Brain microvascular endothelial cell (primary cell): Measurements from ENCODE around the gene DCLRE1C.
"Not testable (repeated sequence)": the region's sequence is repeated elsewhere in the genome, so short reads cannot be mapped to it uniquely, and the experiment has no call there.

ENCODE experiments used
- DNase-seq: peaks from one replicate; pipeline ENCODE4 v3.0.0-alpha.2; 2020
- H3K27ac ChIP-seq: fragments of 250-450 bp; sonication (Bioruptor Pico); 2 replicates; pipeline ENCODE4 v1.5.1; 2020; ENCODE audit warnings: mild to moderate bottlenecking, moderate library complexity
- H3K27me3 ChIP-seq: fragments of 250-450 bp; sonication (Bioruptor Pico); replicated peaks from 2 replicates; pipeline ENCODE4 v1.5.1; 2020; ENCODE audit warnings: mild to moderate bottlenecking
- H3K36me3 ChIP-seq: fragments of 250-450 bp; sonication (Bioruptor Pico); replicated peaks from 2 replicates; pipeline ENCODE4 v1.5.1; 2020; ENCODE audit warnings: mild to moderate bottlenecking
- H3K4me3 ChIP-seq: 2 replicates; pipeline ENCODE4 v1.5.1; 2011; ENCODE audit warnings: low read depth, mild to moderate bottlenecking, control low read depth, low read length, moderate library complexity
- in situ Hi-C: cut with HindIII; loops from 2 replicates; pipeline ENCODE4 v1.10.0; 2017; ENCODE audit warnings: low sequenced_read_pairs, low pct_ligation_motif_present
- TF ChIP-seq, protein P1 (sequence below): IDR thresholded peaks from 2 replicates; pipeline ENCODE4 v1.5.1; 2011; ENCODE audit warnings: low read depth, mild to moderate bottlenecking, moderate library complexity, low read length, control low read depth, inconsistent platforms; ENCODE audit errors: missing control alignments

DCLRE1C gene

DNA sequence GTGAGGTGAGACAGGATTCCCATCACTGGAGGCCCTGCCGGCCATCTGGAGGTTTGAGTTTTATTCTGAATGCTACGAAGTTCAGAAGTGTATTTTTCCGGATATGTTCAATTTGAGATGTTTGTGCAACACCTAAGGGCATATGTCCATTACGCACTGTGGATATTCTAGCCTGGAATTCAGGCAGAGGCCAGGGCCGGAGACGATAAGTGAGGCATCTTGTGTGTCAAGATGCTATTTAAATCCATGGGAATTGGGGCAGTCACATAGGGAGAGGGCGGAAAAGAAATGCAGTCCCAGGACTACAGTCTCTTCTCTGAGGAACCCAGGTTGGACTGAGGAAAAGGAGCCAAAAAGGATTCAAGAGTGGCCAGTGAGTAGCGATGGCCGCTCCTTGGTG is 77.1 kb downstream of the DCLRE1C start:
- H3K36me3 ChIP-seq, result no peaks in the 10 kb centered on the region
- in situ Hi-C loops, result no loop called here
- no peaks in the 10 kb centered on the region for H3K27me3 ChIP-seq
- H3K27ac ChIP-seq, result peak overlapping the region; percentile 89
- DNase-seq, result no peak
- H3K4me3 ChIP-seq, result peak overlapping the region; percentile 96
- TF ChIP-seq, protein P1, sequence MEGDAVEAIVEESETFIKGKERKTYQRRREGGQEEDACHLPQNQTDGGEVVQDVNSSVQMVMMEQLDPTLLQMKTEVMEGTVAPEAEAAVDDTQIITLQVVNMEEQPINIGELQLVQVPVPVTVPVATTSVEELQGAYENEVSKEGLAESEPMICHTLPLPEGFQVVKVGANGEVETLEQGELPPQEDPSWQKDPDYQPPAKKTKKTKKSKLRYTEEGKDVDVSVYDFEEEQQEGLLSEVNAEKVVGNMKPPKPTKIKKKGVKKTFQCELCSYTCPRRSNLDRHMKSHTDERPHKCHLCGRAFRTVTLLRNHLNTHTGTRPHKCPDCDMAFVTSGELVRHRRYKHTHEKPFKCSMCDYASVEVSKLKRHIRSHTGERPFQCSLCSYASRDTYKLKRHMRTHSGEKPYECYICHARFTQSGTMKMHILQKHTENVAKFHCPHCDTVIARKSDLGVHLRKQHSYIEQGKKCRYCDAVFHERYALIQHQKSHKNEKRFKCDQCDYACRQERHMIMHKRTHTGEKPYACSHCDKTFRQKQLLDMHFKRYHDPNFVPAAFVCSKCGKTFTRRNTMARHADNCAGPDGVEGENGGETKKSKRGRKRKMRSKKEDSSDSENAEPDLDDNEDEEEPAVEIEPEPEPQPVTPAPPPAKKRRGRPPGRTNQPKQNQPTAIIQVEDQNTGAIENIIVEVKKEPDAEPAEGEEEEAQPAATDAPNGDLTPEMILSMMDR, result no peak

DNA sequence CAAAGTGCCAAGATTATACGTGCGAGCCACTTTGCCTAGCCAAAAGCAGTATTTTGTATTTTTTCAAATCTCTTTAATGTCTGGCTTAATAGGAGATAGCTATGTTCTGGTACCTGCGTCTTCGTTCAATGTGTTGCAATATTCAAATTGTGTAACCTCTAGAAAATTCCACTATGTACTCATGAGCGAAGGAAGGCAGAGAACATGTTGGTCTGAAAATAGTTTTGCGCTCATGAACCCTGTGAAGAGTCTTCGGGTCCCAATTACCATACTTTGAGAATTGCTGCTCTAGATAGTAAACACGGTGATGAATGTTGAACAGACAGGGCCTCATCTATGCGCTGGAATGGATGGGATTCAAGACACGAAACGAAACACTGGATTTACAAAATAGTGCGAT is 78.0 kb downstream of the DCLRE1C start:
- in situ Hi-C loops, result no loop called here
- Histone ChIP-seq H3K27me3 (no peaks in the 10 kb centered on the region), H3K4me3 (no peak overlapping the region), H3K36me3 (no peaks in the 10 kb centered on the region), H3K27ac (no peak overlapping the region)
- DNase-seq, result no peak
- TF ChIP-seq, protein P1, result no peak

DNA sequence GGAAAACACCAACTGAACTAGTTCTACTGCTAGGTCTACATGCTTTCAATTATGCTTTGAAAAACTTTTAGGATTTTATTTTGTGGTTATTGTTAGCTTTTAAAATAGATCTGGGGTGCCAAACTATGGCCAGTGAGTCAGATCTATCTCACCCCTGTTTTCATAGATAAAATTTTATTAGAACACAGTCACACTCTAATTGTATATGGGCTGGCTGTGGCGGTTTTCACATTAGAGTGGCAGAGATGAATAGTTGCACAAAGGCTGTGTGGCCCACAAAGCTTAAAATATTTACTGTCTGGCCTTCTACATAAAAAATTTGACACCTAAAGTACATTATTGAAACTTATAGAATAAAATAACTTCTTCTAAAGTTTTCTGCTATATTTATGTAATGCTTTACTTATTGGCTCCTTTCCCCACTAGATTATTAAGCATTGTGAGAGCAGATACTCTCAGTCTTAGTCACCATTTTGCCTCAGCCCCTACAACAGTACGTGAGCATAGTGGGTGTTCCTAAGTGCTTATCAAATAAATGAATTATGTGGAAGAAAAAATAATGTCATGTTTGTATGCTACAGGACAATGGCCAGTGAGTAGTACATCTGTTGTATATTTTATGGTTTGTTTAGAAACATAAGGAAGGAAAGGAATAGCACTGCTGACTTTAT is 80.7 kb downstream of the DCLRE1C start:
- Histone ChIP-seq H3K27me3 (no peaks in the 10 kb centered on the region), H3K36me3 (peaks cover 8% of the 10 kb centered on the region), H3K27ac (peak overlapping the region; percentile 37), H3K4me3 (no peak overlapping the region)
- in situ Hi-C loops, result no loop called here
- TF ChIP-seq, protein P1, result no peak
- DNase-seq, result peak; percentile 48

DNA sequence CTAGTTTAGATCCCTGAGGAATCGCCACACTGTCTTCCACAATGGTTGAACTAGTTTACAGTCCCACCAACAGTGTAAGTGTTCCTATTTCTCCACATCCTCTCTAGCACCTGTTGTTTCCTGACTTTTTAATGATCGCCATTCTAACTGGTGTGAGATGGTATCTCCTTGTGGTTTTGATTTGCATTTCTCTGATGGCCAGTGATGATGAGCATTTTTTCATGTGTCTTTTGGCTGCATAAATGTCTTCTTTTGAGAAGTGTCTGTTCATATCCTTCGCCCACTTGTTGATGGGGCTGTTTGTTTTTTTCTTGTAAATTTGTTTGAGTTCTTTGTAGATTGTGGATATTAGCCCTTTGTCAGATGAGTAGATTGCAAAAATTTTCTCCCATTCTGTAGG is 89.0 kb downstream of the DCLRE1C start:
- in situ Hi-C loops, H3K4me3 ChIP-seq, DNase-seq, H3K27me3 ChIP-seq, H3K27ac ChIP-seq: not testable (repeated sequence)
- H3K36me3 ChIP-seq, result peaks cover 17% of the 10 kb centered on the region

DNA sequence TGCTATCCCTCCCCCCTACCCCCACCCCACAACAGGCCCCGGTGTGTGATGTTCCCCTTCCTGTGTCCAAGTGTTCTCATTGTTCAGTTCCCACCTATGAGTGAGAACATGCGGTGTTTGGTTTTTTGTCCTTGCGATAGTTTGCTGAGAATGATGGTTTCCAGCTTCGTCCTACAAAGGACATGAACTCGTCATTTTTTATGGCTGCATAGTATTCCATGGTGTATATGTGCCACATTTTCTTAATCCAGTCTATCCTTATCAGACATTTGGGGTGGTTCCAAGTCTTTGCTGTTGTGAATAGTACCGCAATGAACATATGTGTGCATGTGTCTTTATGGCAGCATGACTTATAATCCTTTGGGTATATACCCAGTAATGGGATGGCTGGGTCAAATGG is 89.4 kb downstream of the DCLRE1C start:
- H3K27ac ChIP-seq, in situ Hi-C loops, H3K4me3 ChIP-seq, H3K27me3 ChIP-seq, DNase-seq: not testable (repeated sequence)
- H3K36me3 ChIP-seq, result peaks cover 14% of the 10 kb centered on the region

DNA sequence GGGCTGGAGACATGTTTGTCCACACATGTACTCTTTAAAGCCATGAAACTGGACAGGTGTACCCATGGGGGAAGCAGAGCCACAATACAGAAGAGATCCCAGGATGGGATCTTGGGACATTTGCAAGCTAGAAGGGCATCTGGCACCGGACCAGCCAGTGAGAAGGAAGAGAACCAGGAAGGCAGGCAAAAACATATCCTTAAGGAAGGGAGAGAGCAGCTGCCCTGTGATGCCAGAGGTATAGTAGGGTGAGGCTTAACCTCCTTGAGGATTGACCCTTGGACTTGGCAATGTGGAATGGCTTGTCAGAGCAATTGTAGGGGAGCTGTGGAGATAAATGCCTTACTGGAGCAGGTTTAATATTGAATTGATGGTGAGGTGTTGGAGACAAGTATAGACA is 93.1 kb downstream of the DCLRE1C start:
- H3K27me3 ChIP-seq, result no peaks in the 10 kb centered on the region
- TF ChIP-seq, protein P1, result no peak
- in situ Hi-C loops, result no loop called here
- DNase-seq, result no peak
- H3K27ac ChIP-seq, result no peak overlapping the region
- peaks cover 3% of the 10 kb centered on the region for H3K36me3 ChIP-seq
- H3K4me3 ChIP-seq, result no peak overlapping the region

DNA sequence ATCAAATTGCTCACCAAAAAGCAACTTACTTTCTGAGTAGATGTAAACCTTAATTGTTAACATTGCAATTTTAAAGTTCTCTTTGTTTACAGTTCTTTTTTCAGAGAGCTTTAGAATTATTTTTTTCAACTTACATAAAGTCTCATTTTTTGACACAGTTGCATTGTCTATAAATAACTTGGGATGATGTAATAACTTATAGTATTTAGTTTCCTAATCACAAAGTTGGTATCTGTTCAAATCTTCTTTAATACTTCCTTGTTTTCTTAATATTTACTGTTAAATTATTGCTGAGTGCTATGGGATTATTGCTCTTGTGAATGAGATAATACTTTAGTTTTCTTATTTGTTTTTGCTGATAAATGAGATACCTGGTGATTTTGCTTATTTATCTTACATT is 94.1 kb downstream of the DCLRE1C start:
- H3K27me3 ChIP-seq, result no peaks in the 10 kb centered on the region
- DNase-seq, result no peak
- peaks cover 3% of the 10 kb centered on the region for H3K36me3 ChIP-seq
- in situ Hi-C loops, result no loop called here
- no peak overlapping the region for H3K27ac ChIP-seq
- H3K4me3 ChIP-seq, result no peak overlapping the region
- TF ChIP-seq, protein P1, result no peak
